ENCODE results near the gene UBXN11. TPM values are rescaled to one million over a fixed set of nuclear protein-coding genes. Genes with fewer than 3 reads are reported as not detected.

UBXN11 gene
- total and polyA plus RNA-seq, 2 of the 13 experiments (the other 11 are each of a cell fraction or from before 2014, with no cell fraction given): 9.3 to 10.4 TPM

DNA sequence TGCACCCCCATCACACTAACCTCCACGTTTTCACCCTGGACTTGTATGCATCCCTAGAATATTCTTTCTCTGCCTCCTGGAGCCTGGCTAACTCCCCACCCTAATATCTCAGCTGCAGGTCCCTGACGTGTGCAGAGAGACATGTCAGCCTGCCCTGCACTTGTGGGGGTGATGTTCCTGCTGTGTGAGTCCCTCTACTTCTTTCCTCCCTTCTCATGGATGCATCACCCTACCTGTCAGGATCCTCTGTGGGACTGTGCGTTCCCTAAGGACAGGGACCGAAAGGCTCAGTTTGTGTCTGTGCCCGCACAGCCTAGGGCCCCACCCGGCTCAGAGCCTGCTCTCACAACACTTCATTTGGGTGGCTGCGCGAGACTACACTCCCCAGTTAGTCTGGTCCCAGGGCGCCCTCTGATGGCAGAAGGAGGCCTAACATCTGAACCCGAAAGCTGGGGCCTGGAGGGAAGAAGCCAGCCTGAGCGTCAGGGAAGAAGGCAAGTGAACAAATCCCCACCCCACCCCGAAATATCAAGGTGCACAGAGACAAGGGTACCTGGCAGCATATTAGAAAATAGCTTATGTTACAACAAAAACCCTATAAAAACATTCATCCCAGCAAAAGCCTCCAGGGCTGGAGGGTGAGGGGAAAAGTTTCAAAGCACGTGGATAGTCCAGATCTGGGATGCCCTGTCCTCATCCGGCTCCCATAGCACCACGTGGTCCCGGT lies 15.0 kb upstream of the UBXN11 start (continued):
- TF ChIP-seq, protein P1, sequence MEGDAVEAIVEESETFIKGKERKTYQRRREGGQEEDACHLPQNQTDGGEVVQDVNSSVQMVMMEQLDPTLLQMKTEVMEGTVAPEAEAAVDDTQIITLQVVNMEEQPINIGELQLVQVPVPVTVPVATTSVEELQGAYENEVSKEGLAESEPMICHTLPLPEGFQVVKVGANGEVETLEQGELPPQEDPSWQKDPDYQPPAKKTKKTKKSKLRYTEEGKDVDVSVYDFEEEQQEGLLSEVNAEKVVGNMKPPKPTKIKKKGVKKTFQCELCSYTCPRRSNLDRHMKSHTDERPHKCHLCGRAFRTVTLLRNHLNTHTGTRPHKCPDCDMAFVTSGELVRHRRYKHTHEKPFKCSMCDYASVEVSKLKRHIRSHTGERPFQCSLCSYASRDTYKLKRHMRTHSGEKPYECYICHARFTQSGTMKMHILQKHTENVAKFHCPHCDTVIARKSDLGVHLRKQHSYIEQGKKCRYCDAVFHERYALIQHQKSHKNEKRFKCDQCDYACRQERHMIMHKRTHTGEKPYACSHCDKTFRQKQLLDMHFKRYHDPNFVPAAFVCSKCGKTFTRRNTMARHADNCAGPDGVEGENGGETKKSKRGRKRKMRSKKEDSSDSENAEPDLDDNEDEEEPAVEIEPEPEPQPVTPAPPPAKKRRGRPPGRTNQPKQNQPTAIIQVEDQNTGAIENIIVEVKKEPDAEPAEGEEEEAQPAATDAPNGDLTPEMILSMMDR (CRISPR knock-in tag; IDR thresholded peaks at IDR 0.05): peak; percentile 96
- TF ChIP-seq TMF1 (CRISPR knock-in tag; IDR thresholded peaks at IDR 0.05; ENCODE audit: low read depth) (no peak), ZIK1 (CRISPR knock-in tag; IDR thresholded peaks at IDR 0.05; ENCODE audit: borderline replicate concordance, low read depth) (no peak), TBX2 (CRISPR knock-in tag; IDR thresholded peaks at IDR 0.05; ENCODE audit: borderline replicate concordance) (no peak), ZNF589 (CRISPR knock-in tag; conservative IDR thresholded peaks at IDR 0.05) (no peak), SMC3 (IDR thresholded peaks at IDR 0.05; ENCODE audit: low read length) (peak; percentile 87), KLF15 (CRISPR knock-in tag; IDR thresholded peaks at IDR 0.05; ENCODE audit: borderline replicate concordance) (no peak), FOXO1 (CRISPR knock-in tag; IDR thresholded peaks at IDR 0.05) (0 out of 2 replicates have a peak, but pooled peaks have one; percentile 30), CHD2 (IDR thresholded peaks at IDR 0.05; ENCODE audit: low read depth, low read length) (peak; percentile 62; the same call in 1 of the 2 replicates), SPEN (CRISPR knock-in tag; IDR thresholded peaks at IDR 0.05; ENCODE audit: low read depth) (peak; percentile 52), ONECUT2 (CRISPR knock-in tag; IDR thresholded peaks at IDR 0.05) (no peak), KLF6 (CRISPR knock-in tag; IDR thresholded peaks at IDR 0.05) (no peak), GZF1 (CRISPR knock-in tag; IDR thresholded peaks at IDR 0.05) (no peak)
- TF ChIP-seq, protein P2, sequence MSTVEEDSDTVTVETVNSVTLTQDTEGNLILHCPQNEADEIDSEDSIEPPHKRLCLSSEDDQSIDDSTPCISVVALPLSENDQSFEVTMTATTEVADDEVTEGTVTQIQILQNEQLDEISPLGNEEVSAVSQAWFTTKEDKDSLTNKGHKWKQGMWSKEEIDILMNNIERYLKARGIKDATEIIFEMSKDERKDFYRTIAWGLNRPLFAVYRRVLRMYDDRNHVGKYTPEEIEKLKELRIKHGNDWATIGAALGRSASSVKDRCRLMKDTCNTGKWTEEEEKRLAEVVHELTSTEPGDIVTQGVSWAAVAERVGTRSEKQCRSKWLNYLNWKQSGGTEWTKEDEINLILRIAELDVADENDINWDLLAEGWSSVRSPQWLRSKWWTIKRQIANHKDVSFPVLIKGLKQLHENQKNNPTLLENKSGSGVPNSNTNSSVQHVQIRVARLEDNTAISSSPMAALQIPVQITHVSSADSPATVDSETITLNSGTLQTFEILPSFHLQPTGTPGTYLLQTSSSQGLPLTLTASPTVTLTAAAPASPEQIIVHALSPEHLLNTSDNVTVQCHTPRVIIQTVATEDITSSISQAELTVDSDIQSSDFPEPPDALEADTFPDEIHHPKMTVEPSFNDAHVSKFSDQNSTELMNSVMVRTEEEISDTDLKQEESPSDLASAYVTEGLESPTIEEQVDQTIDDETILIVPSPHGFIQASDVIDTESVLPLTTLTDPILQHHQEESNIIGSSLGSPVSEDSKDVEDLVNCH (CRISPR knock-in tag; IDR thresholded peaks at IDR 0.05): no peak
- TF ChIP-seq, protein P3, sequence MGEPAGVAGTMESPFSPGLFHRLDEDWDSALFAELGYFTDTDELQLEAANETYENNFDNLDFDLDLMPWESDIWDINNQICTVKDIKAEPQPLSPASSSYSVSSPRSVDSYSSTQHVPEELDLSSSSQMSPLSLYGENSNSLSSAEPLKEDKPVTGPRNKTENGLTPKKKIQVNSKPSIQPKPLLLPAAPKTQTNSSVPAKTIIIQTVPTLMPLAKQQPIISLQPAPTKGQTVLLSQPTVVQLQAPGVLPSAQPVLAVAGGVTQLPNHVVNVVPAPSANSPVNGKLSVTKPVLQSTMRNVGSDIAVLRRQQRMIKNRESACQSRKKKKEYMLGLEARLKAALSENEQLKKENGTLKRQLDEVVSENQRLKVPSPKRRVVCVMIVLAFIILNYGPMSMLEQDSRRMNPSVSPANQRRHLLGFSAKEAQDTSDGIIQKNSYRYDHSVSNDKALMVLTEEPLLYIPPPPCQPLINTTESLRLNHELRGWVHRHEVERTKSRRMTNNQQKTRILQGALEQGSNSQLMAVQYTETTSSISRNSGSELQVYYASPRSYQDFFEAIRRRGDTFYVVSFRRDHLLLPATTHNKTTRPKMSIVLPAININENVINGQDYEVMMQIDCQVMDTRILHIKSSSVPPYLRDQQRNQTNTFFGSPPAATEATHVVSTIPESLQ (CRISPR knock-in tag; conservative IDR thresholded peaks at IDR 0.05): no peak
- TF ChIP-seq, protein P4, sequence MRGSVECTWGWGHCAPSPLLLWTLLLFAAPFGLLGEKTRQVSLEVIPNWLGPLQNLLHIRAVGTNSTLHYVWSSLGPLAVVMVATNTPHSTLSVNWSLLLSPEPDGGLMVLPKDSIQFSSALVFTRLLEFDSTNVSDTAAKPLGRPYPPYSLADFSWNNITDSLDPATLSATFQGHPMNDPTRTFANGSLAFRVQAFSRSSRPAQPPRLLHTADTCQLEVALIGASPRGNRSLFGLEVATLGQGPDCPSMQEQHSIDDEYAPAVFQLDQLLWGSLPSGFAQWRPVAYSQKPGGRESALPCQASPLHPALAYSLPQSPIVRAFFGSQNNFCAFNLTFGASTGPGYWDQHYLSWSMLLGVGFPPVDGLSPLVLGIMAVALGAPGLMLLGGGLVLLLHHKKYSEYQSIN (CRISPR knock-in tag; IDR thresholded peaks at IDR 0.05; ENCODE audit: borderline replicate concordance): no peak
- TF ChIP-seq, protein P5, sequence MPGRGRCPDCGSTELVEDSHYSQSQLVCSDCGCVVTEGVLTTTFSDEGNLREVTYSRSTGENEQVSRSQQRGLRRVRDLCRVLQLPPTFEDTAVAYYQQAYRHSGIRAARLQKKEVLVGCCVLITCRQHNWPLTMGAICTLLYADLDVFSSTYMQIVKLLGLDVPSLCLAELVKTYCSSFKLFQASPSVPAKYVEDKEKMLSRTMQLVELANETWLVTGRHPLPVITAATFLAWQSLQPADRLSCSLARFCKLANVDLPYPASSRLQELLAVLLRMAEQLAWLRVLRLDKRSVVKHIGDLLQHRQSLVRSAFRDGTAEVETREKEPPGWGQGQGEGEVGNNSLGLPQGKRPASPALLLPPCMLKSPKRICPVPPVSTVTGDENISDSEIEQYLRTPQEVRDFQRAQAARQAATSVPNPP (CRISPR knock-in tag; IDR thresholded peaks at IDR 0.05): no peak
- TF ChIP-seq, protein P6, sequence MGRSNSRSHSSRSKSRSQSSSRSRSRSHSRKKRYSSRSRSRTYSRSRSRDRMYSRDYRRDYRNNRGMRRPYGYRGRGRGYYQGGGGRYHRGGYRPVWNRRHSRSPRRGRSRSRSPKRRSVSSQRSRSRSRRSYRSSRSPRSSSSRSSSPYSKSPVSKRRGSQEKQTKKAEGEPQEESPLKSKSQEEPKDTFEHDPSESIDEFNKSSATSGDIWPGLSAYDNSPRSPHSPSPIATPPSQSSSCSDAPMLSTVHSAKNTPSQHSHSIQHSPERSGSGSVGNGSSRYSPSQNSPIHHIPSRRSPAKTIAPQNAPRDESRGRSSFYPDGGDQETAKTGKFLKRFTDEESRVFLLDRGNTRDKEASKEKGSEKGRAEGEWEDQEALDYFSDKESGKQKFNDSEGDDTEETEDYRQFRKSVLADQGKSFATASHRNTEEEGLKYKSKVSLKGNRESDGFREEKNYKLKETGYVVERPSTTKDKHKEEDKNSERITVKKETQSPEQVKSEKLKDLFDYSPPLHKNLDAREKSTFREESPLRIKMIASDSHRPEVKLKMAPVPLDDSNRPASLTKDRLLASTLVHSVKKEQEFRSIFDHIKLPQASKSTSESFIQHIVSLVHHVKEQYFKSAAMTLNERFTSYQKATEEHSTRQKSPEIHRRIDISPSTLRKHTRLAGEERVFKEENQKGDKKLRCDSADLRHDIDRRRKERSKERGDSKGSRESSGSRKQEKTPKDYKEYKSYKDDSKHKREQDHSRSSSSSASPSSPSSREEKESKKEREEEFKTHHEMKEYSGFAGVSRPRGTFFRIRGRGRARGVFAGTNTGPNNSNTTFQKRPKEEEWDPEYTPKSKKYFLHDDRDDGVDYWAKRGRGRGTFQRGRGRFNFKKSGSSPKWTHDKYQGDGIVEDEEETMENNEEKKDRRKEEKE (IDR thresholded peaks at IDR 0.05): no peak
